H1 (cell line): ENCODE data around the gene ST3GAL2.

ENCODE experiments used
- BCL11A ChIP-seq, 2 experiments: IDR thresholded peaks; one replicate each; pipeline ENCODE4 v1.6.1; 2011; ENCODE audit warnings: low read depth in 2 of 2, low read length in 2 of 2, mild to moderate bottlenecking in 2 of 2
- CBX8 ChIP-seq: fragments of 300-800, 300-1000 bp; sonication (generic); IDR thresholded peaks from 2 replicates; pipeline ENCODE4 v1.7.1; 2016; ENCODE audit warnings: low read depth, low read length, borderline replicate concordance
- CHD2 ChIP-seq: IDR thresholded peaks from 2 replicates; pipeline ENCODE4 v1.6.1; 2012; ENCODE audit warnings: low read length, improper control_type of control experiment
- CTCF ChIP-seq, 3 experiments: IDR thresholded peaks; 1 replicate in 2 of 3; 2 replicates in 1 of 3; pipeline versions ENCODE4 v1.5.1 to v1.6.1; 2011; ENCODE audit warnings: low read length in 3 of 3, mild to moderate bottlenecking in 3 of 3, inconsistent platforms in 2 of 3, low read depth in 1 of 3, moderate library complexity in 1 of 3; ENCODE audit not compliant: insufficient read depth in 1 of 3; ENCODE audit errors: control extremely low read depth in 1 of 3
- EZH2 ChIP-seq: fragments of 200-600 bp; sonication (generic); IDR thresholded peaks from 2 replicates; pipeline ENCODE4 v1.7.1; 2012; ENCODE audit warnings: low read depth, mild to moderate bottlenecking, moderate library complexity, low read length, inconsistent platforms; ENCODE audit not compliant: severe bottlenecking
- JUND ChIP-seq: IDR thresholded peaks from 2 replicates; pipeline ENCODE4 v1.6.1; 2011; ENCODE audit warnings: mild to moderate bottlenecking, improper control_type of control experiment, low read length
- PHF8 ChIP-seq: fragments of 200-600 bp; sonication (generic); conservative IDR thresholded peaks from 2 replicates; pipeline ENCODE4 v1.7.1; 2012; ENCODE audit warnings: low read depth, mild to moderate bottlenecking, inconsistent platforms, low read length, moderate library complexity
- POLR2A ChIP-seq, 2 experiments: IDR thresholded peaks; 1 replicate in 1 of 2; 2 replicates in 1 of 2; pipeline ENCODE4 v1.6.1; 2011; ENCODE audit warnings: low read depth in 2 of 2, low read length in 2 of 2, mild to moderate bottlenecking in 2 of 2; ENCODE audit errors: control extremely low read depth in 1 of 2
- POLR2AphosphoS5 ChIP-seq: IDR thresholded peaks from 2 replicates; pipeline ENCODE4 v1.6.1; 2011; ENCODE audit warnings: low read depth, low read length
- RFX5 ChIP-seq: IDR thresholded peaks from 2 replicates; pipeline ENCODE4 v1.6.1; 2011; ENCODE audit warnings: low read depth, low read length, improper control_type of control experiment, borderline replicate concordance
- SP4 ChIP-seq: IDR thresholded peaks from 2 replicates; pipeline ENCODE4 v1.6.1; 2012; ENCODE audit warnings: low read length, inconsistent platforms

GRCh38 chr16:70399951-70400350 lies 38.9 kb downstream of the ST3GAL2 start:
- TF ChIP-seq CHD2 (no peak), CTCF (IDR thresholded peaks at IDR 0.05; ENCODE audit: control extremely low read depth in 1 of 3, insufficient read depth in 1 of 3, low read depth in 1 of 3, low read length in 3 of 3) (no peak), JUND (no peak), POLR2A (IDR thresholded peaks at IDR 0.05; ENCODE audit: control extremely low read depth in 1 of 2, low read depth in 2 of 2, low read length in 2 of 2) (no peak), PHF8 (no peak), POLR2AphosphoS5 (no peak), EZH2 (no peak), SP4 (no peak), CBX8 (no peak), BCL11A (IDR thresholded peaks at IDR 0.05; ENCODE audit: low read depth in 2 of 2, low read length in 2 of 2) (no peak), RFX5 (no peak)
